PC-3 (cell line): ENCODE results near the gene USP3. TPM values are rescaled to one million over a fixed set of nuclear protein-coding genes. Genes with fewer than 3 reads are reported as not detected.

Source experiments
- ATAC-seq: fragments of 200-7000 bp; cut with Tn5 transposase; 2 replicates; pipeline ENCODE4 v1.9.1; 2020; ENCODE audit warnings: mild to moderate bottlenecking, moderate library complexity
- BruUV-seq: library from RNA; stranded (reverse); fragments of 400-500 nt; replicated peaks from 2 replicates; lab custom pipeline; 2021; lab: Mats Ljungman, UMichigan
- CTCF ChIA-PET: fragments of 300-600 bp; sonication (Branson Sonifier 250); formaldehyde crosslinking; loops from one replicate; lab custom pipeline; 2022; ENCODE audit warnings: antibody characterized with exemption; lab: Charles Lee
- POLR2A ChIA-PET: fragments of 300-600 bp; sonication (Branson Sonifier 250); formaldehyde crosslinking; loops from one replicate; lab custom pipeline; 2022; ENCODE audit warnings: antibody characterized with exemption; ENCODE audit not compliant: unreplicated experiment; lab: Charles Lee
- DNase-seq: peaks from one replicate; pipeline ENCODE4 v3.0.0-alpha.2; 2015
- H2AFZ ChIP-seq: fragments of 300-600 bp; sonication (generic); 2 replicates; pipeline ENCODE4 v1.6.0; 2016; ENCODE audit warnings: antibody characterized with exemption, low read length
- H3F3A ChIP-seq: fragments of 300-600 bp; sonication (generic); one replicate; pipeline ENCODE4 v1.6.0; 2017; ENCODE audit warnings: antibody characterized with exemption, low read length, control low read depth, mild to moderate bottlenecking; ENCODE audit not compliant: unreplicated experiment
- H3K27ac ChIP-seq: fragments of 300-600 bp; sonication (generic); 2 replicates; pipeline ENCODE4 v1.5.1; 2016; ENCODE audit warnings: mild to moderate bottlenecking, low read length
- H3K27me3 ChIP-seq: fragments of 300-600 bp; sonication (generic); 2 replicates; pipeline ENCODE4 v1.6.1; 2016; ENCODE audit warnings: low read length, mixed read lengths
- H3K36me3 ChIP-seq: fragments of 300-600 bp; sonication (generic); 2 replicates; pipeline ENCODE4 v1.6.1; 2016; ENCODE audit warnings: low read depth, mixed run types, low read length, mixed read lengths
- H3K4me1 ChIP-seq: fragments of 300-600 bp; sonication (generic); 2 replicates; pipeline ENCODE4 v1.5.1; 2016; ENCODE audit warnings: low read length; ENCODE audit not compliant: insufficient read depth
- H3K4me2 ChIP-seq: fragments of 300-600 bp; sonication (generic); 2 replicates; pipeline ENCODE4 v1.6.0; 2016; ENCODE audit warnings: low read length
- H3K4me3 ChIP-seq: fragments of 300-600 bp; sonication (generic); 2 replicates; pipeline ENCODE4 v1.5.1; 2016; ENCODE audit warnings: mild to moderate bottlenecking, low read length, mixed read lengths
- H3K79me2 ChIP-seq: fragments of 300-600 bp; sonication (generic); 2 replicates; pipeline ENCODE4 v1.6.1; 2017; ENCODE audit warnings: low read length, mixed read lengths
- H3K9ac ChIP-seq: fragments of 300-600 bp; sonication (generic); 2 replicates; pipeline ENCODE4 v1.6.0; 2016; ENCODE audit warnings: mild to moderate bottlenecking, low read length
- H3K9me2 ChIP-seq: fragments of 300-600 bp; sonication (generic); replicated peaks from 2 replicates; pipeline ENCODE4 v1.6.1; 2016; ENCODE audit warnings: mixed run types, low read length, mixed read lengths
- H3K9me3 ChIP-seq: fragments of 300-600 bp; sonication (generic); 2 replicates; pipeline ENCODE4 v1.6.1; 2016; ENCODE audit warnings: low read length, mixed read lengths
- H4K20me1 ChIP-seq: fragments of 300-600 bp; sonication (generic); 2 replicates; pipeline ENCODE4 v1.6.1; 2016; ENCODE audit warnings: low read length, mixed read lengths
- CTCF ChIP-seq: fragments of 300-600 bp; sonication (generic); conservative IDR thresholded peaks from 2 replicates; pipeline ENCODE4 v1.5.1; 2017; ENCODE audit warnings: antibody characterized with exemption, low read depth, mild to moderate bottlenecking, low read length
- EZH2 ChIP-seq: fragments of 300-600 bp; sonication (generic); IDR thresholded peaks from one replicate; pipeline ENCODE4 v1.6.1; 2017; ENCODE audit warnings: antibody characterized with exemption, mild to moderate bottlenecking, low read length; ENCODE audit not compliant: unreplicated experiment
- EZH2phosphoT487 ChIP-seq: fragments of 300-600 bp; sonication (generic); IDR thresholded peaks from 2 replicates; pipeline ENCODE4 v1.6.1; 2018; ENCODE audit warnings: mild to moderate bottlenecking, antibody characterized with exemption, low read length, borderline replicate concordance
- intact Hi-C: fragments of 100-400 bp; cut with micrococcal nuclease; formaldehyde crosslinking; loops from 2 replicates; pipeline ENCODE4 v1.9.0; 2023
- total RNA-seq: library from RNA; depleted of rRNA; stranded (reverse); fragments of >200 nt; gene quantifications from 2 replicates; pipeline ENCODE4 v1.2.3, GENCODE V29; 2014

USP3 gene
- total RNA-seq, 1 experiment from 2014 or later: 26.9 TPM

- CTCF ChIA-PET: no interaction called here
- POLR2A ChIA-PET: no interaction called here
- ATAC-seq (no peak), DNase-seq (no peak)
- no peak overlapping the region for H3K4me3 ChIP-seq
- H3K79me2 ChIP-seq: no peaks in the 10 kb centered on the region
- no peaks in the 10 kb centered on the region for H4K20me1 ChIP-seq
- no peaks in the 10 kb centered on the region for H3K27me3 ChIP-seq
- no peak overlapping the region for H3K27ac ChIP-seq
- TF ChIP-seq CTCF (no peak), EZH2phosphoT487 (no peak), EZH2 (no peak)
- no peak overlapping the region for H3K4me2 ChIP-seq
- H3F3A ChIP-seq: no peaks in the 10 kb centered on the region
- intact Hi-C loops: no loop called here
- H3K4me1 ChIP-seq: no peaks in the 10 kb centered on the region
- H3K9me3 ChIP-seq: no peaks in the 10 kb centered on the region
- H3K36me3 ChIP-seq: peaks cover 27% of the 10 kb centered on the region; the same call in 1 of the 2 replicates
- no peak overlapping the region for H3K9ac ChIP-seq
- H2AFZ ChIP-seq: no peak overlapping the region
- BruUV-seq: no TSS peak
- H3K9me2 ChIP-seq: no peaks in the 10 kb centered on the region
These were observed 68.5 kb downstream of the USP3 start for GRCh38 chr15:63572749-63573464.

DNA sequence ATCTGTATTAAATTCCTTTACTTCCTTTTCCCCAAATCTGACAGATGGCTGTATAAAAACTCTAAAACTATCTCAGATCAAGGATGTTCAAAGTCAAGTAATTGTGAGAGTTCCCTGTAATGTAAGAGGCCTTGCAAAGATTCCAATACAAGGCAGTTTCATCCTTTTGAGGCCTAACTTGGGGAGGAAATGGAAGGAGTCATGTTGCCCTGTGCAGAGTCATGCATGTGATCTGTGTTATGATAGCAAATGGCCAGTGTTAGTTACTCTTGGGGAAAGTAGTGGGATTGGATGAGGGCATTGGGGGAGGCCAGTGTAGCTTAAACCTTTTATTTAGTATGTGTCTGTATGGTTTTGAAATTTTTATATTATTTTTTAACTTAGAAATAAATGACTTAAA lies 69.1 kb downstream of the USP3 start:
- no peaks in the 10 kb centered on the region for H3F3A ChIP-seq
- CTCF ChIA-PET: no interaction called here
- H3K9me2 ChIP-seq: no peaks in the 10 kb centered on the region
- no peaks in the 10 kb centered on the region for H4K20me1 ChIP-seq
- no peaks in the 10 kb centered on the region for H3K79me2 ChIP-seq
- no peaks in the 10 kb centered on the region for H3K27me3 ChIP-seq
- peaks cover 27% of the 10 kb centered on the region; the same call in 1 of the 2 replicates for H3K36me3 ChIP-seq
- H3K27ac ChIP-seq: no peak overlapping the region
- no peak for TF ChIP-seq CTCF
- TF ChIP-seq EZH2phosphoT487: no peak
- no peak for TF ChIP-seq EZH2
- no TSS peak for BruUV-seq
- no peak overlapping the region for H3K9ac ChIP-seq
- DNase-seq (no peak), ATAC-seq (no peak)
- H3K4me2 ChIP-seq: no peak overlapping the region
- POLR2A ChIA-PET: no interaction called here
- H3K4me1 ChIP-seq: no peaks in the 10 kb centered on the region
- no peak overlapping the region for H3K4me3 ChIP-seq
- no peak overlapping the region for H2AFZ ChIP-seq
- intact Hi-C loops: no loop called here
- H3K9me3 ChIP-seq: no peaks in the 10 kb centered on the region

DNA sequence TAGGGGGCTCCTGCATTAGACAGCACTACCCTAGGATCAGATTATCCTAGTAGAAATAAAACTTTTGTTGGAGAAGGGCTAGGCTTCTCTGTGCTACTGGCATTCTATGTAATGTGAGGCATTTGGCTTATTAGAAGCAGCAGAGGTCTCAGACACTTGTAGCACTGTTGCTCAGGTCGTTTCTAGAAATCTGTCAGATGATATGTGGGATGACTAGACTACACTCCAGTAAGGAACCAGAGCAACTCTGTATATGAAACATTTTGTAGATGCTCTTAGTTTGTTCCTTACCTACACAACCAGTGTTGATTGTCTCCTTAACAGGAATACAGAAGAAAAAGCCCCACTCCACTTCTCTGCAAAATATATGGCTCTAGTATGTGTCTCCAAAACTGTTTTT lies 70.9 kb downstream of the USP3 start:
- no peak overlapping the region for H3K4me2 ChIP-seq
- BruUV-seq: no TSS peak
- no peaks in the 10 kb centered on the region for H3K4me1 ChIP-seq
- ChIA-PET CTCF (no interaction called here), POLR2A (no interaction called here)
- no peaks in the 10 kb centered on the region for H3K27me3 ChIP-seq
- ATAC-seq (no peak), DNase-seq (no peak)
- H3K79me2 ChIP-seq: no peaks in the 10 kb centered on the region
- no peak overlapping the region for H2AFZ ChIP-seq
- no peaks in the 10 kb centered on the region for H3K9me3 ChIP-seq
- H3K9ac ChIP-seq: no peak overlapping the region
- H4K20me1 ChIP-seq: no peaks in the 10 kb centered on the region
- intact Hi-C loops: no loop called here
- TF ChIP-seq CTCF (no peak), EZH2phosphoT487 (no peak), EZH2 (no peak)
- H3F3A ChIP-seq: no peaks in the 10 kb centered on the region
- no peaks in the 10 kb centered on the region for H3K9me2 ChIP-seq
- H3K36me3 ChIP-seq: peaks cover 25% of the 10 kb centered on the region; the same call in 1 of the 2 replicates
- H3K4me3 ChIP-seq: no peak overlapping the region
- H3K27ac ChIP-seq: no peak overlapping the region
